GM12892 (cell line): ENCODE measurements around the gene SMAD6.

Experiments
- POLR2A ChIP-seq: IDR thresholded peaks from 2 replicates; pipeline ENCODE4 v1.6.1; 2011; ENCODE audit warnings: low read depth, low read length, control low read depth
- POLR2AphosphoS5 ChIP-seq: IDR thresholded peaks from 2 replicates; pipeline ENCODE4 v1.6.1; 2011; ENCODE audit warnings: low read depth, low read length, control low read depth
- TAF1 ChIP-seq: IDR thresholded peaks from 2 replicates; pipeline ENCODE4 v1.6.1; 2011; ENCODE audit warnings: low read depth, mild to moderate bottlenecking, control low read depth, low read length, borderline replicate concordance

GRCh38 chr15:66749841-66750575 lies 48.0 kb downstream of the SMAD6 start:
- TF ChIP-seq POLR2A (no peak), POLR2AphosphoS5 (no peak), TAF1 (no peak)
